Measurements from ENCODE around the gene TGFBR2.

Gene TGFBR2

DNA sequence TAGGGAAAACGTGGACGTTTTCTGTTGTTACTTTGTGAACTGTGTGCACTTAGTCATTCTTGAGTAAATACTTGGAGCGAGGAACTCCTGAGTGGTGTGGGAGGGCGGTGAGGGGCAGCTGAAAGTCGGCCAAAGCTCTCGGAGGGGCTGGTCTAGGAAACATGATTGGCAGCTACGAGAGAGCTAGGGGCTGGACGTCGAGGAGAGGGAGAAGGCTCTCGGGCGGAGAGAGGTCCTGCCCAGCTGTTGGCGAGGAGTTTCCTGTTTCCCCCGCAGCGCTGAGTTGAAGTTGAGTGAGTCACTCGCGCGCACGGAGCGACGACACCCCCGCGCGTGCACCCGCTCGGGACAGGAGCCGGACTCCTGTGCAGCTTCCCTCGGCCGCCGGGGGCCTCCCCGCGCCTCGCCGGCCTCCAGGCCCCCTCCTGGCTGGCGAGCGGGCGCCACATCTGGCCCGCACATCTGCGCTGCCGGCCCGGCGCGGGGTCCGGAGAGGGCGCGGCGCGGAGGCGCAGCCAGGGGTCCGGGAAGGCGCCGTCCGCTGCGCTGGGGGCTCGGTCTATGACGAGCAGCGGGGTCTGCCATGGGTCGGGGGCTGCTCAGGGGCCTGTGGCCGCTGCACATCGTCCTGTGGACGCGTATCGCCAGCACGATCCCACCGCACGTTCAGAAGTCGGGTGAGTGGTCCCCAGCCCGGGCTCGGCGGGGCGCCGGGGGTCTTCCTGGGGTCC, at the start of gene TGFBR2:
TGFBR2 (plus strand) TSS at position 301 of the 731 bp plus-strand sequence; CDS start at position 584, 283 bp downstream.
- H3K27me3 Mint-ChIP-seq (ENCODE audit: low read depth) = peaks cover 12% of the 10 kb centered on the region
- TF ChIP-seq, protein P1, sequence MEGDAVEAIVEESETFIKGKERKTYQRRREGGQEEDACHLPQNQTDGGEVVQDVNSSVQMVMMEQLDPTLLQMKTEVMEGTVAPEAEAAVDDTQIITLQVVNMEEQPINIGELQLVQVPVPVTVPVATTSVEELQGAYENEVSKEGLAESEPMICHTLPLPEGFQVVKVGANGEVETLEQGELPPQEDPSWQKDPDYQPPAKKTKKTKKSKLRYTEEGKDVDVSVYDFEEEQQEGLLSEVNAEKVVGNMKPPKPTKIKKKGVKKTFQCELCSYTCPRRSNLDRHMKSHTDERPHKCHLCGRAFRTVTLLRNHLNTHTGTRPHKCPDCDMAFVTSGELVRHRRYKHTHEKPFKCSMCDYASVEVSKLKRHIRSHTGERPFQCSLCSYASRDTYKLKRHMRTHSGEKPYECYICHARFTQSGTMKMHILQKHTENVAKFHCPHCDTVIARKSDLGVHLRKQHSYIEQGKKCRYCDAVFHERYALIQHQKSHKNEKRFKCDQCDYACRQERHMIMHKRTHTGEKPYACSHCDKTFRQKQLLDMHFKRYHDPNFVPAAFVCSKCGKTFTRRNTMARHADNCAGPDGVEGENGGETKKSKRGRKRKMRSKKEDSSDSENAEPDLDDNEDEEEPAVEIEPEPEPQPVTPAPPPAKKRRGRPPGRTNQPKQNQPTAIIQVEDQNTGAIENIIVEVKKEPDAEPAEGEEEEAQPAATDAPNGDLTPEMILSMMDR (IDR thresholded peaks at IDR 0.05; ENCODE audit: unreplicated experiment in 3 of 3) = peak in 2 of 3 experiments; percentile 12 to 26
- H3K36me3 Mint-ChIP-seq (ENCODE audit: low read depth) = no peaks in the 10 kb centered on the region
- peak within 1 kb of the TSS; percentile 88 to 95 (median 92) for H3K27ac Mint-ChIP-seq
- H3K4me1 Mint-ChIP-seq = peaks cover 35% of the 10 kb centered on the region
- H3K9me3 Mint-ChIP-seq = no peaks in the 10 kb centered on the region
- peak within 1 kb of the TSS; percentile 97 to 99 (median 98) for H3K4me3 Mint-ChIP-seq

DNA sequence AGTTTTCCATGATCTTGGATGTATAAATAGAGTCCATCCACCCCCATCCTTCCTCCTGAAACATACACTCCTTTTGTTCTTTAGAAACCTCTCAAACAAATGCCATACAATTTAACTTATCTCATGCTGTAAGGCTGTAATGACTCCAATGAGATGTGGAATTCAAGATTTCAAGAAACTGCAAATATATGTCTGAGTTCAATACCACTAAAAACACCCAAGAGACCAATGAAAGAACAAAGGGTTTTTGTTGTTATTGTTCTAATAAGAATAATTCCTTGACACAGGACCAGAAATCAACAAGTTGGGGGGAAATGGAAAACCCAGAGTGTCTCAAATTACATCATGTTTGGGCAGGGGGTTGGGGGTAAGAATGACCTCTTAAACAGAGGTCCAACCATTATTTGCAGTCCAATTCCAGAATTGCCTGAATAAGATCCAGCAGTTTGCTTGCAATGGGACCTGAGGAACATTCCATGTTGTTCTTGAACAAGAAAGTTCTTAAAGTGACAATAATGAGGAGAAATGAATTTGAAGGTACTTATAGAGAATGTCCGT, 48.6 kb upstream of the TGFBR2 start:
- Mint-ChIP-seq H3K4me1 (peaks cover 7% of the 10 kb centered on the region), H3K27me3 (ENCODE audit: low read depth) (no peaks in the 10 kb centered on the region), H3K36me3 (ENCODE audit: low read depth) (no peaks in the 10 kb centered on the region), H3K4me3 (no peak overlapping the region), H3K27ac (no peak overlapping the region), H3K9me3 (no peaks in the 10 kb centered on the region)
- TF ChIP-seq, protein P1 (IDR thresholded peaks at IDR 0.05; ENCODE audit: unreplicated experiment in 3 of 3) = no peak

DNA sequence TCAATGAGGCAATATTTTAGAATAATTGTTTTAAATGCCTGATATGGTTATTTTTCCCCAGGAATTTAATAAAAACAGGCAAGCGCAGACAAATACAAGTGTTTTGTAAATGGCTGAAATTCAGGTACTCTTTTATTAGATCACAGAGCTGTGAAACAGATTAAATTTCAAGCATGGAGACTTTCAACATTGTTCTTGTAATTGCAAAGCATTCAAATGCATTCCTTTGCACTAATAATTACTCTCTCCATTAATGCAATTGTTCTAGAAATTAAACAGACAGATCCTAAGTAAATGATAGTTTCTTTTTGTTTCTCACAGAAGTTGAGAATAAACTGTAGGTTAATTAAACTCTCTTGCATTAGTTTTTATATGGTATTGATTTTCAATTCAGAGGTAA, 42.4 kb upstream of the TGFBR2 start:
- no peaks in the 10 kb centered on the region for H3K36me3 Mint-ChIP-seq (ENCODE audit: low read depth)
- no peaks in the 10 kb centered on the region for H3K9me3 Mint-ChIP-seq
- H3K4me3 Mint-ChIP-seq = no peak overlapping the region
- H3K27ac Mint-ChIP-seq = no peak overlapping the region
- TF ChIP-seq, protein P1 (IDR thresholded peaks at IDR 0.05; ENCODE audit: unreplicated experiment in 3 of 3) = no peak
- no peaks in the 10 kb centered on the region for H3K27me3 Mint-ChIP-seq (ENCODE audit: low read depth)
- H3K4me1 Mint-ChIP-seq = no peaks in the 10 kb centered on the region

DNA sequence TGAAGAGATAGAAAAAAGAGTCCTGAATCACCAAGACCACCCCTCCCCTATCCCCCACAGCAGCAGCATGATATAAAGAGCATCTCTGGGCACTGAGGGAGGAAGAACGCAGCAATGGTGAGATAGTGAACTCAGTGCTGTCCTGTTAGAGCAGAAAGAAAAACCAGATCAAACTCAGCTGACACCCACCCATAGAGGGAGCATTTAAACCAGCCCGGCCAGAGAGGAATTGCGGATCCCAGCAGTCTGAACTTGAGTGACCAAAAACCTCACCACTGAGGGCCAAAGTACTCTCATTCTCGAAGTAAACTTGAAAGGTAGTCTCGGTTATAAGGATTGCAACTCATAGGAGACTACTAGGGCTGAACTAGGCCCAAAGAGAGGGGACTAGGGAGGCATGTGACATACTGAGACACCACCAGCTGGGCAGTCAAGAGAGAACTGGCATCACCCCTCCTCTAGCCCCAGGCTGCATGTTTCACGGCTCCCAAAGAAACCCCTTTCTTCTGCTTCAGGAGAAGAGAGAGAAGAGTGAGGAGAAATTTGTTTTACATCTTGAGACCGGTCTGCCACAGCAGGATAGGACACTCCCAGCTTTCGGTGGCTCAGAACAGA, 39.2 kb upstream of the TGFBR2 start:
- Mint-ChIP-seq H3K27ac (no peak overlapping the region), H3K4me1 (no peaks in the 10 kb centered on the region), H3K4me3 (no peak overlapping the region), H3K36me3 (ENCODE audit: low read depth) (no peaks in the 10 kb centered on the region), H3K27me3 (ENCODE audit: low read depth) (no peaks in the 10 kb centered on the region), H3K9me3 (peaks cover 6% of the 10 kb centered on the region)
- TF ChIP-seq, protein P1 (IDR thresholded peaks at IDR 0.05; ENCODE audit: unreplicated experiment in 3 of 3) = no peak

DNA sequence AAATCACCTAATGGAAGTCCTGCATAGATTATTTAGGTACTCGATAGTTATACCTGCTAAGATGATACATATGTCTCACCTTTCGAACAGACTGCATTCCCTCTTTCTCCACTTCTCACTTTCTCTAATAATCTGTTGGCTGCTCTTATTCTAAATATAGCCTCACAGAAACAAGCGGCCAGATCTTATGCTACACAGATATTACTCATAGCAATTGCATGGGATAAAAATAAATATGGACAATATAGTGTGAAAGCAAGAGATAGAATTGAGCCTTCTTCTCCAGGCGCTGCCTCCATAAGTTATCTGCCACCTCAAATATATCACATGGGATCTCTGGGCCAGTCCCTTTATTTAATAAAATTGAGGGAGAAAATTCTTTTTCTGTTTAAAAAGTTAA, 29.5 kb upstream of the TGFBR2 start:
- Mint-ChIP-seq H3K36me3 (ENCODE audit: low read depth) (no peaks in the 10 kb centered on the region), H3K4me1 (peaks cover 24% of the 10 kb centered on the region), H3K27me3 (ENCODE audit: low read depth) (peaks cover 2% of the 10 kb centered on the region), H3K4me3 (no peak overlapping the region), H3K27ac (peak overlapping the region in 2 of 3 experiments; percentile 10 to 17), H3K9me3 (peaks cover 4% of the 10 kb centered on the region)
- TF ChIP-seq, protein P1 (IDR thresholded peaks at IDR 0.05; ENCODE audit: unreplicated experiment in 3 of 3) = no peak

Measured in nephron (organoid).